Gastroesophageal sphincter (tissue), 4 donors: ENCODE data around the gene PCDHGC3. TPM values are rescaled to one million over a fixed set of nuclear protein-coding genes. Genes with fewer than 3 reads are reported as not detected.

Experiments used
- ATAC-seq: fragments of 150-250 bp; one replicate; pipeline ENCODE4 v1.9.1; 2016; ENCODE audit warnings: mild to moderate bottlenecking, moderate library complexity
- H3K27ac ChIP-seq, 4 donors: fragments of 200-600 bp; sonication (generic) in 3 of 4; 1 replicate in 3 of 4; 2 replicates in 1 of 4; pipeline ENCODE4 v1.5.1; 2016 to 2019
- H3K27me3 ChIP-seq: fragments of 200-600 bp; sonication (generic); one replicate; pipeline ENCODE4 v1.5.1; 2019
- H3K36me3 ChIP-seq, 2 donors: fragments of 200-600 bp; sonication (generic); one replicate each; pipeline ENCODE4 v1.5.1; 2019; ENCODE audit warnings: control low read depth in 1 of 2
- H3K4me1 ChIP-seq, 3 donors: fragments of 200-600 bp; sonication (generic); 1 replicate in 2 of 3; 2 replicates in 1 of 3; pipeline ENCODE4 v1.5.1; 2016 to 2019; ENCODE audit warnings: control low read depth in 2 of 3
- H3K4me3 ChIP-seq, 2 donors: fragments of 200-600 bp; sonication (generic); one replicate each; pipeline ENCODE4 v1.5.1; 2019; ENCODE audit warnings: mild to moderate bottlenecking in 1 of 2, moderate library complexity in 1 of 2
- H3K9me3 ChIP-seq, 3 donors: fragments of 200-600 bp; sonication (generic); one replicate each; pipeline ENCODE4 v1.5.1; 2017 to 2019; ENCODE audit warnings: control low read depth in 2 of 3
- EP300 ChIP-seq: sonication (generic); formaldehyde crosslinking; IDR thresholded peaks from one replicate; pipeline ENCODE4 v1.6.1; 2017; ENCODE audit warnings: antibody characterized with exemption, mild to moderate bottlenecking
- POLR2A ChIP-seq, 2 donors: fragments of 450-650 bp; IDR thresholded peaks; one replicate each; pipeline ENCODE4 v1.6.1; 2017; ENCODE audit warnings: antibody characterized with exemption in 2 of 2, mild to moderate bottlenecking in 2 of 2, moderate library complexity in 1 of 2
- POLR2AphosphoS5 ChIP-seq: sonication (generic); formaldehyde crosslinking; IDR thresholded peaks from one replicate; pipeline ENCODE4 v1.6.1; 2017; ENCODE audit warnings: antibody characterized with exemption
- WGBS, 2 donors: methylation state at CpG; one replicate each; pipeline ENCODE4 v1.1.5; 2018; ENCODE audit warnings: low coverage in 1 of 2; 5-methylcytosine and 5-hydroxymethylcytosine counted together
- total RNA-seq, 4 donors: library from RNA; depleted of rRNA; stranded (reverse); fragments of >200 nt; gene quantifications; one replicate each; pipeline ENCODE4 v1.1.0, GENCODE V29; 2016
- TF ChIP-seq, protein P1 (sequence below), 4 experiments: fragments of 200-600 bp in 2 of 4; fragments of 450-650 bp in 2 of 4; sonication (generic) in 1 of 4; IDR thresholded peaks; one replicate each; pipeline ENCODE4 v1.5.1; 2017 to 2019; ENCODE audit warnings: antibody characterized with exemption in 4 of 4, mild to moderate bottlenecking in 2 of 4, moderate library complexity in 2 of 4

PCDHGC3 gene
- total RNA-seq, 4 donors from 2014 or later: 52.6 to 95.6 (median 63.2) TPM

DNA sequence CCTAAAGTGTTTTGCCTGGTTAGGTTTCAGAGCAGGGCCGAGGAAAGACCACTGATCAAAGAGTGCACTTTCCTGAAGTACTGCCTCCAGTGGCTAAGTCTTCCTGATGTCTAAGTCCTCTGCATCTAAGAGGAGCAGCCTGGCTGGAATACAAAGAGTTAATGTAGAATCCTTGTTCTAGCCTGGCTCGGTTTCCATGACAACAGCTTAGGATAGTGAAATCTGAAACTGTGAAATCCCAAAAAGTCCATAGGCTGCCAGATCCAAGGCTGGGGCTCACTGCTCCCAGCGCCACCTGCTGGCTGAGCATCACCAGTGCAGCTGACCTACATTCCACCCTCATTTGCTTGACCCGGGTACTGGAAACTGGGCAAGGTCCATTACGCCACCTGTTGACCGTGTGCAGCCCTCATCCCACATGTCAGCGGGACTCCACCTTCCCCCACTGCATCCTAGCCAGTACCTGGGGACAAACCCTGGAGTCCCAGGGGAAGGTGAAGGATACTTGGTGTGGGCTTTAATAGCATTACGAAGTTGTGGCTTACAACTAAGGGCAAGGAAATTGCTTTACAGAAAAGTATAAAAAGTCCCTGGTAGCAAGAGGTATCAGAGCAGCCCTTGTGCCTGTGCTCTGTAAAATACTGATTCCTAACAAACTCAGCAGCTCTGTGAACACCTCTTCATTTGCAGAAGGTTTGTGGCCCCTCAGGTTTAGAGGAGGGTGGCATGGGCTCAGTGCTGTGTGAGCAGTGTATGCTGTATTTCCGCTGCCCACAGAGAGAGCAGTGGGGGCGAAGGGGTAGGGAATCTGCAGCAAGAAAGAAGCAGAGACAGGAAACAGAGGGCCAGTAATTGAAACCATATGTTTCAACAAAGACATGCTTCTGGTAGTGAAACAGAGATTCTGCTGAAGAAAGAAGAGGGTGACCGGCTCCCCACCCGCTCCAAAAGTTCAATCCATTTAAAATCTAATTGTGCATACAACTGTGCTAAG lies 49.1 kb downstream of the PCDHGC3 start:
- peak overlapping the region; percentile 57 to 82 (median 78) for H3K27ac ChIP-seq
- H3K4me3 ChIP-seq: no peak overlapping the region
- 15 to 60% methylated on average over 6 to 11 of the region's 12 CpGs for WGBS, 2 donors
- no peaks in the 10 kb centered on the region for H3K27me3 ChIP-seq
- TF ChIP-seq POLR2AphosphoS5 (peak; percentile 88), POLR2A (IDR thresholded peaks at IDR 0.05) (no peak)
- TF ChIP-seq, protein P1, sequence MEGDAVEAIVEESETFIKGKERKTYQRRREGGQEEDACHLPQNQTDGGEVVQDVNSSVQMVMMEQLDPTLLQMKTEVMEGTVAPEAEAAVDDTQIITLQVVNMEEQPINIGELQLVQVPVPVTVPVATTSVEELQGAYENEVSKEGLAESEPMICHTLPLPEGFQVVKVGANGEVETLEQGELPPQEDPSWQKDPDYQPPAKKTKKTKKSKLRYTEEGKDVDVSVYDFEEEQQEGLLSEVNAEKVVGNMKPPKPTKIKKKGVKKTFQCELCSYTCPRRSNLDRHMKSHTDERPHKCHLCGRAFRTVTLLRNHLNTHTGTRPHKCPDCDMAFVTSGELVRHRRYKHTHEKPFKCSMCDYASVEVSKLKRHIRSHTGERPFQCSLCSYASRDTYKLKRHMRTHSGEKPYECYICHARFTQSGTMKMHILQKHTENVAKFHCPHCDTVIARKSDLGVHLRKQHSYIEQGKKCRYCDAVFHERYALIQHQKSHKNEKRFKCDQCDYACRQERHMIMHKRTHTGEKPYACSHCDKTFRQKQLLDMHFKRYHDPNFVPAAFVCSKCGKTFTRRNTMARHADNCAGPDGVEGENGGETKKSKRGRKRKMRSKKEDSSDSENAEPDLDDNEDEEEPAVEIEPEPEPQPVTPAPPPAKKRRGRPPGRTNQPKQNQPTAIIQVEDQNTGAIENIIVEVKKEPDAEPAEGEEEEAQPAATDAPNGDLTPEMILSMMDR (IDR thresholded peaks at IDR 0.05): peak; percentile 99 to 100 (median 100)
- ATAC-seq: peak; percentile 85
- no peaks in the 10 kb centered on the region for H3K9me3 ChIP-seq
- H3K36me3 ChIP-seq: peaks cover 0 to 51% of the 10 kb centered on the region in 2 donors
- H3K4me1 ChIP-seq: peaks cover 2 to 89% (median 36%) of the 10 kb centered on the region in 3 donors

DNA sequence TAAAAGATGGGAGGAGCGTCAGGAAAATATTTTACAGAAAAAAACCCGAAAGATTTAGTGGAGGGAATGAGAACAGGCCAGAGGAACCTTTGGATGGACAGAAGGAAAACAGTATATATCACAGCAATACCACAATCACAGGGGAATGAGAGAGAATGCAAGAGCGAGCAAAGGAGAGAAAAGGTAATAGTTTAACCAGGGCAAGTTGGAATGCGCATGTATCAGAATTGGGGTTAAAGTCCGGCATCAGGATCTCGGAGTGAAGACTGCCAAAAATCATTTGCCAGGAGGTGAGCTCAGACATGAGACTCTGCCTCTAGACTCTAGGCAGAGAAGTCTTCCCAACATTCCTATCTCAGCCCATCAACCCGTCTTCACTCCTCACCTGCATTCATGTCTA lies 49.9 kb downstream of the PCDHGC3 start:
- Histone ChIP-seq H3K4me3 (no peak overlapping the region), H3K4me1 (peaks cover 2 to 86% (median 33%) of the 10 kb centered on the region in 3 donors), H3K27ac (peak overlapping the region; percentile 57 to 82 (median 78)), H3K36me3 (peaks cover 0 to 51% of the 10 kb centered on the region in 2 donors), H3K9me3 (no peaks in the 10 kb centered on the region), H3K27me3 (no peaks in the 10 kb centered on the region)
- TF ChIP-seq EP300 (no peak), POLR2A (IDR thresholded peaks at IDR 0.05) (no peak), POLR2AphosphoS5 (no peak)
- TF ChIP-seq, protein P1 (IDR thresholded peaks at IDR 0.05): no peak
- 50 to 69% methylated on average over 6 of the region's 7 CpGs for WGBS, 2 donors
- ATAC-seq: no peak

DNA sequence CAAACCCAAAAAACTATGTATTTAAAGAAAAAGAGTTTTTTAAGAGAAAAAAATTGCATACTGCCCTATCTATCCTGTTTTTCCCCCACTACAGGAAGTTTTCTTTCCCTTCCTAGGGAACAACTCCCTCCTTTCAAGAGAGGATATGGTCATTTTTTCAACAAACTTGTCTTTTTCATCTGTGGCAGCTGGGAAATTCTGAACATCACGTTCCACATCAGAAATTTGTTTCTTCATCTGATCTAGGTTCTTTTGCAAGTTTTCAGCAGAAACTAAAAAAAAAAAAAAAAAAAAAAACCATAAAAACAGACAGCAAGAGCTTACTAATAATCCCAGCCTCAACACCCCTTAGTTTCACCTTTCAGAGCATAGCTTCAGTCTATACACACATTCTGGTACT lies 51.7 kb downstream of the PCDHGC3 start:
- 67 to 69% methylated on average over 1 of the region's 1 CpG for WGBS, 2 donors
- no peak for ATAC-seq
- H3K4me3 ChIP-seq: no peak overlapping the region
- no peak for TF ChIP-seq EP300
- TF ChIP-seq POLR2A (IDR thresholded peaks at IDR 0.05): no peak
- TF ChIP-seq, protein P1 (IDR thresholded peaks at IDR 0.05): no peak
- TF ChIP-seq POLR2AphosphoS5: no peak
- H3K4me1 ChIP-seq: peaks cover 2 to 68% (median 25%) of the 10 kb centered on the region in 3 donors
- H3K27me3 ChIP-seq: no peaks in the 10 kb centered on the region
- no peaks in the 10 kb centered on the region for H3K9me3 ChIP-seq
- peaks cover 0 to 49% of the 10 kb centered on the region in 2 donors for H3K36me3 ChIP-seq
- peak overlapping the region; percentile 2 to 84 (median 79) for H3K27ac ChIP-seq

Other genes with a start within 250 kb of the PCDHGC3 start
- gene PCDHB15, start 230.6 kb upstream of the PCDHGC3 start, total RNA-seq: 1 to 10 TPM; 3.2 to 6.6 (median 4.1) TPM
- 1 to 10 TPM in 2 of 4 donors, not detected in 2; 1.2 to 3.1 TPM for gene SLC25A2, start 171.9 kb upstream of the PCDHGC3 start, total RNA-seq
- 10 to 100 TPM; 58.7 to 75.9 (median 61.4) TPM for gene TAF7, start 155.2 kb upstream of the PCDHGC3 start, total RNA-seq
- gene PCDHGA1, start 145.5 kb upstream of the PCDHGC3 start, total RNA-seq: 1 to 10 TPM in 2 of 4 donors, under 1 TPM in 2; 0.67 to 1.3 (median 1.1) TPM
- 1 to 10 TPM; 3.2 to 5.6 (median 4.4) TPM for gene PCDHGA2, start 137.2 kb upstream of the PCDHGC3 start, total RNA-seq
- gene PCDHGA3, start 132.1 kb upstream of the PCDHGC3 start, total RNA-seq: 1 to 10 TPM; 1.3 to 5.7 (median 2.8) TPM
- 1 to 10 TPM; 2.0 to 9.5 (median 4.2) TPM for gene PCDHGB1, start 125.9 kb upstream of the PCDHGC3 start, total RNA-seq
- 10 to 100 TPM in 1 of 4 donors, 1 to 10 TPM in 3; 2.4 to 12.0 (median 6.3) TPM for gene PCDHGA4, start 120.9 kb upstream of the PCDHGC3 start, total RNA-seq
- 10 to 100 TPM in 1 of 4 donors, 1 to 10 TPM in 3; 2.7 to 15.6 (median 4.1) TPM for gene PCDHGB2, start 116.0 kb upstream of the PCDHGC3 start, total RNA-seq
- 10 to 100 TPM in 1 of 4 donors, 1 to 10 TPM in 3; 2.6 to 12.5 (median 4.8) TPM for gene PCDHGA5, start 111.8 kb upstream of the PCDHGC3 start, total RNA-seq
- 1 to 10 TPM; 1.5 to 10.0 (median 4.7) TPM for gene PCDHGB3, start 105.7 kb upstream of the PCDHGC3 start, total RNA-seq
- 10 to 100 TPM in 1 of 4 donors, 1 to 10 TPM in 3; 2.0 to 11.1 (median 5.7) TPM for gene PCDHGA6, start 102.1 kb upstream of the PCDHGC3 start, total RNA-seq
- 10 to 100 TPM in 1 of 4 donors, 1 to 10 TPM in 3; 2.7 to 14.3 (median 7.6) TPM for gene PCDHGA7, start 93.2 kb upstream of the PCDHGC3 start, total RNA-seq
- gene PCDHGB4, start 88.3 kb upstream of the PCDHGC3 start, total RNA-seq: 10 to 100 TPM in 1 of 4 donors, 1 to 10 TPM in 3; 3.1 to 14.8 (median 6.0) TPM
- gene PCDHGA8, start 83.3 kb upstream of the PCDHGC3 start, total RNA-seq: 1 to 10 TPM; 3.0 to 6.8 (median 3.6) TPM
- gene PCDHGB5, start 78.0 kb upstream of the PCDHGC3 start, total RNA-seq: 10 to 100 TPM in 2 of 4 donors, 1 to 10 TPM in 2; 4.0 to 12.9 (median 9.8) TPM
- gene PCDHGA9, start 73.2 kb upstream of the PCDHGC3 start, total RNA-seq: 1 to 10 TPM; 3.3 to 8.6 (median 5.9) TPM
- gene PCDHGB6, start 67.9 kb upstream of the PCDHGC3 start, total RNA-seq: 10 to 100 TPM in 1 of 4 donors, 1 to 10 TPM in 3; 5.7 to 11.7 (median 6.5) TPM
- gene PCDHGA10, start 63.0 kb upstream of the PCDHGC3 start, total RNA-seq: 1 to 10 TPM; 2.9 to 8.2 (median 4.7) TPM
- gene PCDHGB7, start 58.3 kb upstream of the PCDHGC3 start, total RNA-seq: 10 to 100 TPM; 12.3 to 19.3 (median 15.3) TPM
- 10 to 100 TPM in 1 of 4 donors, 1 to 10 TPM in 3; 1.9 to 12.3 (median 3.9) TPM for gene PCDHGA11, start 54.9 kb upstream of the PCDHGC3 start, total RNA-seq
- gene PCDHGA12, start 45.5 kb upstream of the PCDHGC3 start, total RNA-seq: 10 to 100 TPM in 1 of 4 donors, 1 to 10 TPM in 3; 5.3 to 15.4 (median 9.8) TPM
- 10 to 100 TPM in 1 of 4 donors, 1 to 10 TPM in 2, under 1 TPM in 1; 0.10 to 12.9 (median 2.4) TPM for gene PCDHGC4, start 9.1 kb downstream of the PCDHGC3 start, total RNA-seq
- 1 to 10 TPM in 3 of 4 donors, under 1 TPM in 1; 0.07 to 5.1 (median 1.8) TPM for gene PCDHGC5, start 13.1 kb downstream of the PCDHGC3 start, total RNA-seq
- gene DIAPH1, start 143.0 kb downstream of the PCDHGC3 start, total RNA-seq: 10 to 100 TPM; 35.2 to 62.3 (median 53.4) TPM
- 10 to 100 TPM; 35.4 to 77.8 (median 37.7) TPM for gene HDAC3, start 160.9 kb downstream of the PCDHGC3 start, total RNA-seq
- gene RELL2, start 161.0 kb downstream of the PCDHGC3 start, total RNA-seq: 1 to 10 TPM; 2.3 to 5.4 (median 2.8) TPM
- gene FCHSD1, start 175.5 kb downstream of the PCDHGC3 start, total RNA-seq: 10 to 100 TPM in 3 of 4 donors, 1 to 10 TPM in 1; 8.2 to 14.8 (median 13.3) TPM
- gene ARAP3, start 206.3 kb downstream of the PCDHGC3 start, total RNA-seq: 1 to 10 TPM; 5.3 to 7.2 (median 6.2) TPM